A549 (cell line): ENCODE data around the gene FSHR.

Experiments
- MYC ChIP-seq: IDR thresholded peaks from 2 replicates; pipeline ENCODE4 v1.6.1; 2012; ENCODE audit warnings: mild to moderate bottlenecking, inconsistent platforms, low read length, improper control_type of control experiment, borderline replicate concordance
- PHF8 ChIP-seq: fragments of 200-600 bp; sonication (generic); IDR thresholded peaks from 2 replicates; pipeline ENCODE4 v1.6.1; 2016; ENCODE audit warnings: low read depth, mild to moderate bottlenecking, antibody characterized with exemption, moderate library complexity, borderline replicate concordance
- POLR2A ChIP-seq: IDR thresholded peaks from 2 replicates; pipeline ENCODE4 v1.6.1; 2012; ENCODE audit warnings: mild to moderate bottlenecking, low read length
- RFX5 ChIP-seq: fragments of 450-650 bp; IDR thresholded peaks from 2 replicates; pipeline ENCODE4 v1.7.1; 2014; ENCODE audit warnings: antibody characterized with exemption, mild to moderate bottlenecking, moderate library complexity
- TF ChIP-seq, protein P1 (sequence below): fragments of >200 bp; sonication (Bioruptor Twin); formaldehyde crosslinking; IDR thresholded peaks from 3 replicates; pipeline ENCODE4 v1.5.1; 2016

DNA sequence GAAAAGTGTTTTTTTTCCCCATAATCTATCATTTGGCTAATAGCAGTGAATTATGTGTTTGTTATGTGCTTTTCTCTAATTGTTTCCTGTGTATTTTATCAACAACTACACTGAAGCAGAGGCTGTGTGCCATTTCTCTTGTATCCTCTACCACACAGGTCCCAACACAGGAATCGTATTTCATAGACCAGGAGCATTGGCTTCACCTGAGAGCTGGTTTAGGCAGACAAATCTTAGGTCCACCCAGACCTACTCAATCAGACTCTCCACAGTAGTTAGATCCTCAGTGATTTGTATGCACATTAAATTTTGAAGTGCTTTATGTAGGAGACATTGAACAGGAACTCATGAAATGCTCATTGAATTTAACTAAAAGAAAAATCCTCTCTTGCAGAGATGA lies 109.2 kb downstream of the FSHR start:
- TF ChIP-seq, protein P1, sequence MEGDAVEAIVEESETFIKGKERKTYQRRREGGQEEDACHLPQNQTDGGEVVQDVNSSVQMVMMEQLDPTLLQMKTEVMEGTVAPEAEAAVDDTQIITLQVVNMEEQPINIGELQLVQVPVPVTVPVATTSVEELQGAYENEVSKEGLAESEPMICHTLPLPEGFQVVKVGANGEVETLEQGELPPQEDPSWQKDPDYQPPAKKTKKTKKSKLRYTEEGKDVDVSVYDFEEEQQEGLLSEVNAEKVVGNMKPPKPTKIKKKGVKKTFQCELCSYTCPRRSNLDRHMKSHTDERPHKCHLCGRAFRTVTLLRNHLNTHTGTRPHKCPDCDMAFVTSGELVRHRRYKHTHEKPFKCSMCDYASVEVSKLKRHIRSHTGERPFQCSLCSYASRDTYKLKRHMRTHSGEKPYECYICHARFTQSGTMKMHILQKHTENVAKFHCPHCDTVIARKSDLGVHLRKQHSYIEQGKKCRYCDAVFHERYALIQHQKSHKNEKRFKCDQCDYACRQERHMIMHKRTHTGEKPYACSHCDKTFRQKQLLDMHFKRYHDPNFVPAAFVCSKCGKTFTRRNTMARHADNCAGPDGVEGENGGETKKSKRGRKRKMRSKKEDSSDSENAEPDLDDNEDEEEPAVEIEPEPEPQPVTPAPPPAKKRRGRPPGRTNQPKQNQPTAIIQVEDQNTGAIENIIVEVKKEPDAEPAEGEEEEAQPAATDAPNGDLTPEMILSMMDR, result no peak
- TF ChIP-seq PHF8 (no peak), MYC (no peak), POLR2A (no peak), RFX5 (no peak)
